ENCODE measurements around the gene CYP27C1.
"Not testable (repeated sequence)": the region's sequence is repeated elsewhere in the genome, so short reads cannot be mapped to it uniquely, and the experiment has no call there.

Gene CYP27C1

GRCh38 chr2:127225186-127225960 lies 5.3 kb upstream of the CYP27C1 start:
- TF ChIP-seq POLR2A (IDR thresholded peaks at IDR 0.05; ENCODE audit: low read depth, low read length) = no peak
- FAIRE-seq = no peak
- DNase-seq (ENCODE audit: insufficient read length, low spot score) = no peak

GRCh38 chr2:127224135-127224534 lies 4.0 kb upstream of the CYP27C1 start:
- FAIRE-seq; DNase-seq (ENCODE audit: insufficient read length, low spot score): not testable (repeated sequence)

- FAIRE-seq = no peak
- TF ChIP-seq POLR2AphosphoS5 (IDR thresholded peaks at IDR 0.05; ENCODE audit: low read depth, low read length) (no peak), TAF1 (IDR thresholded peaks at IDR 0.05; ENCODE audit: low read depth, low read length) (no peak), POLR2A (IDR thresholded peaks at IDR 0.05; ENCODE audit: low read depth, low read length) (no peak), PAX5 (IDR thresholded peaks at IDR 0.05; ENCODE audit: insufficient read depth, low read length, severe bottlenecking) (no peak), SPI1 (IDR thresholded peaks at IDR 0.05; ENCODE audit: low read depth, low read length) (no peak), POU2F2 (IDR thresholded peaks at IDR 0.05; ENCODE audit: low read depth, low read length) (no peak)
- no peak for DNase-seq (ENCODE audit: insufficient read length, low spot score)
Measured at GRCh38 chr2:127220768-127221527, 849 bp upstream of the CYP27C1 start.

GRCh38 chr2:127219171-127220070 lies 678 bp downstream of the CYP27C1 start:
- DNase-seq (ENCODE audit: insufficient read length, low spot score) = no peak
- FAIRE-seq = no peak
- no peak for TF ChIP-seq POU2F2 (IDR thresholded peaks at IDR 0.05; ENCODE audit: low read depth, low read length)
- TF ChIP-seq TAF1 (IDR thresholded peaks at IDR 0.05; ENCODE audit: low read depth, low read length) = no peak
- TF ChIP-seq PAX5 (IDR thresholded peaks at IDR 0.05; ENCODE audit: insufficient read depth, low read length, severe bottlenecking) = no peak
- no peak for TF ChIP-seq SPI1 (IDR thresholded peaks at IDR 0.05; ENCODE audit: low read depth, low read length)

- FAIRE-seq = no peak
Measured at GRCh38 chr2:127218812-127219170, 1.3 kb downstream of the CYP27C1 start.

GRCh38 chr2:127217470-127218325 lies 2.4 kb downstream of the CYP27C1 start:
- no peak for DNase-seq (ENCODE audit: insufficient read length, low spot score)
- TF ChIP-seq PAX5 (IDR thresholded peaks at IDR 0.05; ENCODE audit: insufficient read depth, low read length, severe bottlenecking) = no peak
- no peak for TF ChIP-seq POU2F2 (IDR thresholded peaks at IDR 0.05; ENCODE audit: low read depth, low read length)
- no peak for TF ChIP-seq SPI1 (IDR thresholded peaks at IDR 0.05; ENCODE audit: low read depth, low read length)
- no peak for TF ChIP-seq POLR2A (IDR thresholded peaks at IDR 0.05; ENCODE audit: low read depth, low read length)
- TF ChIP-seq POLR2AphosphoS5 (IDR thresholded peaks at IDR 0.05; ENCODE audit: low read depth, low read length) = no peak
- no peak for TF ChIP-seq TAF1 (IDR thresholded peaks at IDR 0.05; ENCODE audit: low read depth, low read length)

More at GRCh38 chr2:127218812-127219170, 1.3 kb downstream of the CYP27C1 start:
- no peak for DNase-seq (ENCODE audit: insufficient read length, low spot score)
- no peak for TF ChIP-seq POU2F2 (IDR thresholded peaks at IDR 0.05; ENCODE audit: low read depth, low read length)
- no peak for TF ChIP-seq PAX5 (IDR thresholded peaks at IDR 0.05; ENCODE audit: insufficient read depth, low read length, severe bottlenecking)
- no peak for TF ChIP-seq POLR2AphosphoS5 (IDR thresholded peaks at IDR 0.05; ENCODE audit: low read depth, low read length)
- no peak for TF ChIP-seq POLR2A (IDR thresholded peaks at IDR 0.05; ENCODE audit: low read depth, low read length)
- no peak for TF ChIP-seq SPI1 (IDR thresholded peaks at IDR 0.05; ENCODE audit: low read depth, low read length)
- no peak for TF ChIP-seq TAF1 (IDR thresholded peaks at IDR 0.05; ENCODE audit: low read depth, low read length)

GRCh38 chr2:127216593-127216992 lies 3.5 kb downstream of the CYP27C1 start:
- no peak for FAIRE-seq
- no peak for DNase-seq (ENCODE audit: insufficient read length, low spot score)
- no peak for TF ChIP-seq SPI1 (IDR thresholded peaks at IDR 0.05; ENCODE audit: low read depth, low read length)
- no peak for TF ChIP-seq PAX5 (IDR thresholded peaks at IDR 0.05; ENCODE audit: insufficient read depth, low read length, severe bottlenecking)
- TF ChIP-seq TAF1 (IDR thresholded peaks at IDR 0.05; ENCODE audit: low read depth, low read length) = no peak
- TF ChIP-seq POLR2A (IDR thresholded peaks at IDR 0.05; ENCODE audit: low read depth, low read length) = no peak
- no peak for TF ChIP-seq POU2F2 (IDR thresholded peaks at IDR 0.05; ENCODE audit: low read depth, low read length)
- TF ChIP-seq POLR2AphosphoS5 (IDR thresholded peaks at IDR 0.05; ENCODE audit: low read depth, low read length) = no peak

More at GRCh38 chr2:127217470-127218325, 2.4 kb downstream of the CYP27C1 start:
- FAIRE-seq = no peak

- TF ChIP-seq SPI1 (IDR thresholded peaks at IDR 0.05; ENCODE audit: low read depth, low read length) = no peak
- TF ChIP-seq POLR2AphosphoS5 (IDR thresholded peaks at IDR 0.05; ENCODE audit: low read depth, low read length) = no peak
- no peak for TF ChIP-seq PAX5 (IDR thresholded peaks at IDR 0.05; ENCODE audit: insufficient read depth, low read length, severe bottlenecking)
- no peak for TF ChIP-seq POU2F2 (IDR thresholded peaks at IDR 0.05; ENCODE audit: low read depth, low read length)
- TF ChIP-seq TAF1 (IDR thresholded peaks at IDR 0.05; ENCODE audit: low read depth, low read length) = no peak
- no peak for TF ChIP-seq POLR2A (IDR thresholded peaks at IDR 0.05; ENCODE audit: low read depth, low read length)
- DNase-seq (ENCODE audit: insufficient read length, low spot score) = no peak
- no peak for FAIRE-seq
Measured at GRCh38 chr2:127216095-127216494, 4.0 kb downstream of the CYP27C1 start.

- FAIRE-seq = not testable (repeated sequence)
Measured at GRCh38 chr2:127214201-127214600, 5.9 kb downstream of the CYP27C1 start.

More at GRCh38 chr2:127214201-127214600, 5.9 kb downstream of the CYP27C1 start:
- not testable (repeated sequence) for DNase-seq (ENCODE audit: insufficient read length, low spot score)

All from GM12891 (cell line).